HG03457 (cell line): ENCODE results near the gene CPNE6.

Source experiments
- ATAC-seq: cut with Tn5 transposase; IDR thresholded peaks from one replicate; pipeline ENCODE4 v1.9.1; 2021; ENCODE audit warnings: moderate number of reproducible peaks; ENCODE audit not compliant: unreplicated experiment

CPNE6 gene

DNA sequence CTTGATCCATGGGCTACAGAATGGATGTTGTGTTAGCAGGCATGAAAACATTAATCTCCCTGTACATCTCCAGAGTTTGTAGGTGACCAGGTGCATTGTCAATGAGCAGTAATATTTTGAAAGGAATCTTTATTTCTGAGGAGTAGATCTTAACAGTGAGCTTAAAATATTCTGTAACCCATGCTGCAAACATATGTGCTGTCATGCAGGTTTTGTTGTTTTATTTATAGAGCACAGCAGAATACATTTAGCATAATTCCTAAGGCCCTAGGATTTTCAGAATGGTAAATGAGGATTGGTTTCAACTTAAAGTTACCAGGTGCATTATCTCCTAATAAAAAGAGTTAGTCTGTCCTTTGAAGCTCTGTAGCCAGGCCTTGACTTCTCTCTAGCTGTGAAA is 55.6 kb downstream of the CPNE6 start:
- no peak for ATAC-seq

DNA sequence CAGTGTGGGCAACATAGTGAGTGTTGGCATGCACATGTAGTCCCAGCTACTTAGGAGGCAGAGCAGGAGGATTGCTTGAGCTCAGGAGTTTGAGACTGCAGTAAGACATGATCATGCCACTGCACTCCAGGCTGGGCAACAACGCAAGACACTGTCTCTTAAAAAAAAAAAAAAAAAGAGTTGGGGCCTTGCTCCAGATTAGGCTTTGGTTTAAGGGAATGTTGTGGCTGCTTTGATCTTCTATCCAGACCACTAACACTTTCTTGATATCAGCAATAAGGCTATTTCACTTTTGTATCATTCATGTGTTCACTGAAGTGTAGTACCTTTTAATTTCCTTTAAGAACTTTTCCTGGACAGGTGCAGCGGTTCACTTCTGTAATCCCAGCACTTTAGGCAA is 56.3 kb downstream of the CPNE6 start:
- no peak for ATAC-seq
